Measurements from ENCODE around the gene TRMT1.

DNA sequence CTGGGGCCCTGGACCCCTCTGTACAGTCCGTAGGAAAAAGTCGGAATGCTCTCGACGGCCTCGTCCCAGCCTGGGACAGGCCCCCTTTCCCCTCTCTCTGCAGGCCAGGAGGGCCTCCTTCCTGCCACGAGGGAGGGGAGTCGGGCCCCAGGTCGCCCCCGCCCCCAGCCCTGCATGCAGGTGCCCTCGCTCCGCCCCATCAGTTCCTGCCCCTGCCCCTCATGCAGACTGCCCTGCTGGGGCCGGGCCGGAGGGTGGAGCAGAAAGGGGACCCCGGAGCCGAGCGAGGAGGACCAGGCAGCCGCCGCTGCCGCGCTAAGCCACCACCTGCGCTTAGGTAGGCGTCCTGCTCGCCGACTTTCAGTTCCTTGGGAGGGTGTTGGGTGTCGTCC, 21.2 kb downstream of the TRMT1 start:
- TF ChIP-seq, protein P1, sequence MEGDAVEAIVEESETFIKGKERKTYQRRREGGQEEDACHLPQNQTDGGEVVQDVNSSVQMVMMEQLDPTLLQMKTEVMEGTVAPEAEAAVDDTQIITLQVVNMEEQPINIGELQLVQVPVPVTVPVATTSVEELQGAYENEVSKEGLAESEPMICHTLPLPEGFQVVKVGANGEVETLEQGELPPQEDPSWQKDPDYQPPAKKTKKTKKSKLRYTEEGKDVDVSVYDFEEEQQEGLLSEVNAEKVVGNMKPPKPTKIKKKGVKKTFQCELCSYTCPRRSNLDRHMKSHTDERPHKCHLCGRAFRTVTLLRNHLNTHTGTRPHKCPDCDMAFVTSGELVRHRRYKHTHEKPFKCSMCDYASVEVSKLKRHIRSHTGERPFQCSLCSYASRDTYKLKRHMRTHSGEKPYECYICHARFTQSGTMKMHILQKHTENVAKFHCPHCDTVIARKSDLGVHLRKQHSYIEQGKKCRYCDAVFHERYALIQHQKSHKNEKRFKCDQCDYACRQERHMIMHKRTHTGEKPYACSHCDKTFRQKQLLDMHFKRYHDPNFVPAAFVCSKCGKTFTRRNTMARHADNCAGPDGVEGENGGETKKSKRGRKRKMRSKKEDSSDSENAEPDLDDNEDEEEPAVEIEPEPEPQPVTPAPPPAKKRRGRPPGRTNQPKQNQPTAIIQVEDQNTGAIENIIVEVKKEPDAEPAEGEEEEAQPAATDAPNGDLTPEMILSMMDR (IDR thresholded peaks at IDR 0.05; ENCODE audit: insufficient read depth, low read length), result no peak
- no peak; the same call in 1 of the 2 replicates for TF ChIP-seq POLR2AphosphoS5 (IDR thresholded peaks at IDR 0.05; ENCODE audit: low read depth)

Measured in HL-60 (cell line).